Measurements from ENCODE around the gene TOMM70. TPM values are rescaled to one million over a fixed set of nuclear protein-coding genes. Genes with fewer than 3 reads are reported as not detected.

TOMM70 gene
- total and polyA plus RNA-seq, 10 of the 15 experiments (the other 5 are each of a cell fraction or from before 2014, with no cell fraction given): 12.7 to 64.1 (median 41.3) TPM

DNA sequence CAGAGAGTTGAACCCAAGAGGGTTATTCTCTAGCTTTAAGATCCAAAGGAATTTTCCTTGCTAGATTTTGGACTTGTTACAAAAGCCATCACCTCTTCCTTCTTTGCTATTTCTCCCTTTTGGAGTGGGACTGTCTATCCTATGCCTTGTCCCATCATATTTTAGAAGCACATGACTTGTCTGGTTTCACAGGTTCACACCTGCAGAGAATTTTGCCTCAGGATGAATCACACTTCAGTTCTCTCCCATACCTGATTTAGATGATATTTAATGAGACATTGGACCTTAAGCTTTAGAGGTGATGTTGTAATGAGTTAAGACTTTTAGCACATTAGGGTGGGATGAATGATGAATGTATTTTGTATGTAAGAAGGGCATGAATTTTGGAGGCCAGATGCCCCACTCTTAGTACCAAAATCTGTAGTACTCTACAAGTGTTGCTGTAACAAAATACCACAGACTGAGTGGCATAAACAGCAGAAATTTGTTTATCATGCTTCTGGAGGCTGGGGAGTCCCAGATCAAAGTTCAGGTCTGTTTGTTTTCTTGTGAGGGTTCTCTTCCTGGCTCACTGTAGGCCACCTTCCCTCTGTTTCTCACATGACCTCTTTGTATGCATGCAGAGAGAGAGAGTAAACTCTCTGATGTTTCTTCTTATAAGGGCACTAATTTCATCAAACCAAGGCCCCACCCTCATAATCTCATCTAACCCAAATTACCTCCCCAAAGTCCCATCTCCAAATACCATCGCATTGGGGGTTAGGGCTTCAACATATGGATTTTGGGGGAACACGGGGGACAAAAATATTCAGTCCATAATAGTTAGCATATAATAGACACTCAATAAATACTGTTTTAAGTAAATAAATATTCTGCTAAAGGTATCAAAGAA is 10.4 kb upstream of the TOMM70 start (continued):
- TF ChIP-seq, protein P1, sequence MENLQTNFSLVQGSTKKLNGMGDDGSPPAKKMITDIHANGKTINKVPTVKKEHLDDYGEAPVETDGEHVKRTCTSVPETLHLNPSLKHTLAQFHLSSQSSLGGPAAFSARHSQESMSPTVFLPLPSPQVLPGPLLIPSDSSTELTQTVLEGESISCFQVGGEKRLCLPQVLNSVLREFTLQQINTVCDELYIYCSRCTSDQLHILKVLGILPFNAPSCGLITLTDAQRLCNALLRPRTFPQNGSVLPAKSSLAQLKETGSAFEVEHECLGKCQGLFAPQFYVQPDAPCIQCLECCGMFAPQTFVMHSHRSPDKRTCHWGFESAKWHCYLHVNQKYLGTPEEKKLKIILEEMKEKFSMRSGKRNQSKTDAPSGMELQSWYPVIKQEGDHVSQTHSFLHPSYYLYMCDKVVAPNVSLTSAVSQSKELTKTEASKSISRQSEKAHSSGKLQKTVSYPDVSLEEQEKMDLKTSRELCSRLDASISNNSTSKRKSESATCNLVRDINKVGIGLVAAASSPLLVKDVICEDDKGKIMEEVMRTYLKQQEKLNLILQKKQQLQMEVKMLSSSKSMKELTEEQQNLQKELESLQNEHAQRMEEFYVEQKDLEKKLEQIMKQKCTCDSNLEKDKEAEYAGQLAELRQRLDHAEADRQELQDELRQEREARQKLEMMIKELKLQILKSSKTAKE (IDR thresholded peaks at IDR 0.05; ENCODE audit: low read depth, poor library complexity, severe bottlenecking): no peak
- TF ChIP-seq BHLHE40 (IDR thresholded peaks at IDR 0.05; ENCODE audit: borderline replicate concordance in 1 of 2, low read depth in 2 of 2, low read length in 1 of 2) (no peak), NR2C2 (IDR thresholded peaks at IDR 0.05; ENCODE audit: borderline replicate concordance, control insufficient read depth, insufficient read length, low read depth) (no peak), SIN3A (IDR thresholded peaks at IDR 0.05; ENCODE audit: low read depth, low read length) (no peak), ZNF207 (IDR thresholded peaks at IDR 0.05; ENCODE audit: borderline replicate concordance) (no peak), NFYB (IDR thresholded peaks at IDR 0.05; ENCODE audit: insufficient read depth, low read depth, low read length) (no peak), HCFC1 (IDR thresholded peaks at IDR 0.05; ENCODE audit: low read length) (no peak), RCOR1 (conservative IDR thresholded peaks at IDR 0.05; ENCODE audit: low read depth, low read length) (no peak), CHD4 (IDR thresholded peaks at IDR 0.05) (no peak), ZNF384 (IDR thresholded peaks at IDR 0.05; ENCODE audit: borderline replicate concordance, low read depth, low read length) (no peak)
- TF ChIP-seq, protein P2, sequence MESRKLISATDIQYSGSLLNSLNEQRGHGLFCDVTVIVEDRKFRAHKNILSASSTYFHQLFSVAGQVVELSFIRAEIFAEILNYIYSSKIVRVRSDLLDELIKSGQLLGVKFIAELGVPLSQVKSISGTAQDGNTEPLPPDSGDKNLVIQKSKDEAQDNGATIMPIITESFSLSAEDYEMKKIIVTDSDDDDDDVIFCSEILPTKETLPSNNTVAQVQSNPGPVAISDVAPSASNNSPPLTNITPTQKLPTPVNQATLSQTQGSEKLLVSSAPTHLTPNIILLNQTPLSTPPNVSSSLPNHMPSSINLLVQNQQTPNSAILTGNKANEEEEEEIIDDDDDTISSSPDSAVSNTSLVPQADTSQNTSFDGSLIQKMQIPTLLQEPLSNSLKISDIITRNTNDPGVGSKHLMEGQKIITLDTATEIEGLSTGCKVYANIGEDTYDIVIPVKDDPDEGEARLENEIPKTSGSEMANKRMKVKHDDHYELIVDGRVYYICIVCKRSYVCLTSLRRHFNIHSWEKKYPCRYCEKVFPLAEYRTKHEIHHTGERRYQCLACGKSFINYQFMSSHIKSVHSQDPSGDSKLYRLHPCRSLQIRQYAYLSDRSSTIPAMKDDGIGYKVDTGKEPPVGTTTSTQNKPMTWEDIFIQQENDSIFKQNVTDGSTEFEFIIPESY (IDR thresholded peaks at IDR 0.05): no peak
- TF ChIP-seq, protein P3, sequence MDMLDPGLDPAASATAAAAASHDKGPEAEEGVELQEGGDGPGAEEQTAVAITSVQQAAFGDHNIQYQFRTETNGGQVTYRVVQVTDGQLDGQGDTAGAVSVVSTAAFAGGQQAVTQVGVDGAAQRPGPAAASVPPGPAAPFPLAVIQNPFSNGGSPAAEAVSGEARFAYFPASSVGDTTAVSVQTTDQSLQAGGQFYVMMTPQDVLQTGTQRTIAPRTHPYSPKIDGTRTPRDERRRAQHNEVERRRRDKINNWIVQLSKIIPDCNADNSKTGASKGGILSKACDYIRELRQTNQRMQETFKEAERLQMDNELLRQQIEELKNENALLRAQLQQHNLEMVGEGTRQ (IDR thresholded peaks at IDR 0.05; ENCODE audit: borderline replicate concordance, low read depth, low read length): no peak
